NCI-H82 treated with DMSO at 0.1 percent for 48 hours (cell line): ENCODE measurements around the gene RPS14.

Experiments used
- DNase-seq: peaks from one replicate; lab custom pipeline; 2025; ENCODE audit not compliant: unreplicated experiment; lab: John Stamatoyannopoulos, UW

The RPS14 gene

DNA sequence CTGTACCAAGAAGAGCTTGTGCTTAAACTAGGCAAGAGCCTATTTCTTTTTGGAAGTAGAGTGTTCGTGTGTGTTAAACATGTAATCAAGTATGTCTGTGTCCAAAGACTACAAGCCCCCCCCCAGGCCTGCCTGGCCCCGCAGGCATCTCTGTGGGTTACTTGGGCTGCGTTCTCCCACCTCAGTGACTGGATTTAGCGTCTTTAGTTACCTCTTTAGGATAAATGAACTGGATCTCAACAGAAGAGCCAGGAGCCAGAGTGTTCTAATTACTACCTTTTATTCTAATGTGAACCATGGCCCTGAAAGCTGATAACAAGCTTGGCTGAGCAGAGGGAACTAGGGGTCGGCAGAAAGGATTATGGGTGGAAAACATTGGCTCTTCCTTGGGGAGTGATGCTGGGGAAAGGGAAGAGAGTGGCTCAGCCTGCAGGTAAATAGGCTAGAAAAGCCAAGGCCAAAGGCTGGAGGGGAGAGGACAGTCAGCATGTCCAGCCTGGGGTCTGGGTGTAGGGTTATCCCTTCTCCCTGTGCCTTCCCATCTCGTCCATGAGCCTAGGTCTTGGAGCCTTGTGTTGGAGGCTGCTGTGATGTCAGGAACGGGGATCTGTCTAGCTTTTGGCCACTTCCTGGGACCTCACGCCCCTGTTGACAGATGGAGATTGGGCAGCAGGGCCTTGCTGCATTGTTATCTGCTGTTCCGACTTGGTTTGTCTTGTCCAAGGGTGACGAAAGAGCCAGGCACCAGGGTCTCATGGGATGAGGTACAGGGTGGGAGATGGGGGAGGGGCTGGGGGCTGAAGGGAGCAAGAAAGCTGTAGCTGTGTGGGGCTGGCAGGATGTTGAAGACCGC is 47.9 kb downstream of the RPS14 start:
- no peak for DNase-seq

DNA sequence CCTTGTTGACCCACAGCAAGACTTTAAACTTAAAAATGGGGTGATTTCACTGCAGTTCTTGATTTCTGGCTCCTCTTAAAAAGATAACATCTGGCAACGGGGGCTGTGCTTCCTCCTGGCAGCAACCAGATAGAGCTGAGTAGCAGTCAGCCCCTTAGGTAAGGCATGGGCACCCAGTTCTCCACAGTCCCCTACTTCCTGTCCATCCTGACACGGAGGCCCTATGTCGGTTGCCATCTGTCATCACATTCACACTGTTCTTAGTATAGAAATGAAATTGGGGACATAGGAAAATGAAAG is 48.5 kb downstream of the RPS14 start:
- no peak for DNase-seq

DNA sequence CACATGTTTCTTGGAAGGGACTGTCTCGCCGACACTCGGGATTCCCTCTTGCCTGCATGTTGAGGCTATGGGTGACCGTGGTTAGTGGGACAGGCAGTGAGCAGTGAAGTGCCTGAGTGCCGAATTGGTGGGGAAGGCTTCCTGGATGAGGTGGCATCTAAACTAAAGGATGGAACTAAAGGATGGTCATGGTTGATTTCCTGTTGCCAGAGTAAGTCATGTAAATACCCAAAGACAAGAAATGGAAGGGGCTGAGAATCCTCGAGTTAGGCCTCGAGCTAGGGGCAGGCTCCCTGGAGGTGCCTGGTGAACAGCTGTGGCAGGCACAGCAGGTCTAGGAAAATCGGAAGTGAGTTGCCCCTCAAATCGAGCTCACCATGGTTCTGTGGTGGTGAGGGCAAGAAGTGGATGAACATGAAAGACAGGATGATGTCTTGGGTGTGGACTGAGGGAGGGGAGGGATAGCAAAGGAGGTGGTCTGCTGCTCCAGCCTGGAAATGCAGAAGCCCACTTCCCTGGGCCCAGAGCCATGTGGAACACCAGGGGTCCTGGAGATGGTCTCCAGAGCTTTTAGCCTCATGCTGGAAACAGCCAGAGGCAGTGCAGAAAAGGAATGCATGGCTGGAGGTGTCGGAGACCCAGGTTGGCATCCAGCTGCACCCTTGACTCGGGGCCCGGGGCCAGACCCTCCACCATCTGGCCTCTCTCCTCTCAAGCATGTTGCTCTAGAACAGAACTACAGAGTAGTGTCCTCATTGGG is 49.0 kb downstream of the RPS14 start:
- no peak for DNase-seq

DNA sequence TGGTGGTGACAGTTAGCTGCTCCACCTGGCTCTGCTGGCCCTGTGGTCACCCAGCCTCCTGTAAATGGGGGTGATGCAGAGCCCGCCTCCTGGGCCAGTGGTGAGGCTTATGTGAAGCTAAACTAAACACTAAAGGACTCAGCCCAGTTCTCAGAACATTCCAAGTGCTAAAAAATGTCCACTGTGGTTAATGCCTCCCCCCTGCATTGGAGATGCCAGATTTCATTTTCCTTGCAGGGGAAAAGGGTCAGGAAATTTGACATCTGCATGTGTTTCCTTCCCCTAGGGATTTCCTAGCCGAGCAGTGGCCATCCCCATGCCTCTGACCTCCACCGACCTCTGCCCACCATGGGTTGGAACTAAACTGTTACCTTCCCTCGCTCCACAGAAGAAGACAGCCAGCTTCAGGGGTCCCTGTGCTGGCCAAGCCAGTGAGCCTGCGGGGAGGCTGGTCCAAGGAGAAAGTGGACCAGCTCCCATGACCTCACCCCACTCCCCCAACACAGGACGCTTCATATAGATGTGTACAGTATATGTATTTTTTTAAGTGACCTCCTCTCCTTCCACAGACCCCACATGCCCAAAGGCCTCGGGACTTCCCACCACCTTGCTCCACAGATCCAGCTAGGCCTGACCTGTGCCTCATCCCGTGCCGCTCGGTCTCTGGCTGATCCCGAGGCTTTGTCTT is 49.9 kb downstream of the RPS14 start:
- no peak for DNase-seq

DNA sequence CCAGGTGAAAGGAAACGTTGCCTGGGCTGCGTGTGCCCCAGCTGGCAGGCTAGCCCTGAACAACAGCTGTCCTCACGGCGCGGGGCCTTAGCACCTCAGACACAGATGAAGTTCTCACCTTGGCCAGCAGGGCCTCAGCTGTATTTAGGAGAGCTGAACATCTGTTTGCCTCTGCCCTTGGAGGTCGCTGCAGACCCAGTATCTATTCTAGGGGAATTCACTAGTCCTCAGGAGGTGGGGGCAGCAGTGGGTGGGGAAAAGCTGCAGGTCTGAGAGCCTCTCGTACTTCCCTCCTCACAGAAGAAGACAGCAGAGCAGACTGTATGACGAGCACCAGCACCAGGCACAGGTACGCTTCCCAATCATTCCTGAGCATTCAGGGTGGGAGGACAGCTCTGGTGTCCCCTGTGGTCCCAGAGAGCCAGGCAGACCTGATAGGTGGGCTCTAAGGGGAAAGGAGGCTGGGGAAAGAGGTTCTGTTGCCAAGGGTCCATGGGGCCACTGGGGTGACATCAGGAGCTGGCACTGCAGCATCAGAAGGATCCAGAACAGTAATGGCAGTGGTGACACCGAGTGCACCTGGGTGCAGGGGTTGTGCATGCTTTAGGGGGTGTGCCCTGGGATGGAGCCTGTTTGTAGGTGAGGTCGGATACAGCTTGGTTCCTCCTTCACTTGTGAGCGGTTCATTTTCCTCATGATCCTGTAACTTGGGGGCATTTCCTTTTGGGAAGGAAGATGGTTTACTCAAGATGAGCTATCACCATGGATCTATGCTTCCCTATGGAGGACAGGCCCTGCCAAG is 50.6 kb downstream of the RPS14 start:
- DNase-seq = no peak

DNA sequence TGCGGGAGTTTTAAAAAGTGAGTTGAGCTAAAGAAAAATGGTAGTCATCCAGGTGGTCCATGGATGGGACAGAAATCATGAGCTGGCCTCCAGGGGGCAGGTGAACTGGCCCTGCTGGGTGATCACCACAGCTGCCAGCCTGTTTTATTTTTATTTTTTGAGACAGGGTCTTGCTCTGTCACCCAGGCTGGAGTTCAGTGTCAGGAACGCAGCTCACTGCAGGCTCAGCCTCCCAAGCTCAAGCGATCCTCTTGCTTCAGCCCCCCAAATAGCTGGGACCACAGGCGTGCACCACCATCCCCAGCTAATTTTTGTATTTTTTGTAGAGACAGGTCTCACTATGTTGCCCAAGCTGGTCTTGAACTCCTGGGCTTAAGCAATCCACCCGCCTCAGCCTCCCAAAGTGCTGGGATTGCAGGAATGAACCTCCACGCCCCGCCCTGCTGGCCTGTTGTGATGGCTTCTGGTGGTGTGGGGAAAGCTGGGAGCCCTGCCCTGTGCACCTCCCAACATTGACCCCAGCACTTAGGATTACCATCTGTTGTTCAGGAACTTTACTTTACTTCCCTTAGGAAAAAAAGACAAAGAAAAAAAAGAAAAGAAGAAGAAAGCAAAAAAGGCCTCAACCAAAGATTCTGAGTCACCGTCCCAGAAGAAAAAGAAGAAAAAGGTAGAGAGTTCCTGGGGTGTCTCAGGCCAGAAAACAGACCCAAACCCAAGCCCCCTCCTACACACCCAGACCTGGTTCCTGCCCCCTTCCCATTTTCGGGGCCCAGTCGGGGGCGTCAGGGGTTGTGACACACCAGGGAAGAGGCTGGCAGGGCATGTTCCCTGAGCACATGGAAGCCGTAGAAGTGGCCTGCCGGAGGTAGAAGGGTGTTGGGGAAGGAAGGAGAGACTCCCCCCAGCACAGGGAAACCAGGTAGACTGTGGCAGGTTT is 51.5 kb downstream of the RPS14 start:
- DNase-seq = no peak

DNA sequence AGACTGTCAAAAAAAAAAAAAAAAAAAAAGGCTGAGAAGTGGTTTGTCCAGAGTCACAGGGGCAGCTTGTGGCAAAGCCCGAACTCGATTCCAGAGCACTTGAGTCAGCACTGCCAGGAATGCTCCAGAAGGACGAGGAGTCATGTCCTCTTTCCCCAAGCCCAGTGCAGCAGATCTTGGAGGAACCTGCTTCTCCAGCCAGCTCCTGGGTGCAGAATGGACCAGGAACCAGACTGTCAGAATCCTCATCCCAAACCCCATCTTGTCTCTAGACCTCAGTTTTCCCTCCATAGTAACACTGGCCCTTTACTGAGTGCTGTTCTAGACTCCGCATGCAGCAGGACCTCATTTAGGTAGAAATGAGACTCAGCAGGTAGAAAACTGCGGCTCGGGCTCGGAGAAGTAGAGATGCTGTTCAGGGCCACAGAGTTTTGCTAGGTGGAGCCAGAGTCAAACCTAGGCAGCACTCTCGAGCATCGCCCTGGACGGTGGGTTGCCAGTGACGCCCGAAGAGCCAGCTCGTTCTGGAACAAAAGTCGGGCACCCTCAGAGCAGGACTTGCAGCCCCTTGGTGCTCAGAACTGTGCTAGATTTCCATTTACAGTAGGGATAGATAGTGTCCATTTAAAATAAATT is 52.3 kb downstream of the RPS14 start:
- DNase-seq = no peak

DNA sequence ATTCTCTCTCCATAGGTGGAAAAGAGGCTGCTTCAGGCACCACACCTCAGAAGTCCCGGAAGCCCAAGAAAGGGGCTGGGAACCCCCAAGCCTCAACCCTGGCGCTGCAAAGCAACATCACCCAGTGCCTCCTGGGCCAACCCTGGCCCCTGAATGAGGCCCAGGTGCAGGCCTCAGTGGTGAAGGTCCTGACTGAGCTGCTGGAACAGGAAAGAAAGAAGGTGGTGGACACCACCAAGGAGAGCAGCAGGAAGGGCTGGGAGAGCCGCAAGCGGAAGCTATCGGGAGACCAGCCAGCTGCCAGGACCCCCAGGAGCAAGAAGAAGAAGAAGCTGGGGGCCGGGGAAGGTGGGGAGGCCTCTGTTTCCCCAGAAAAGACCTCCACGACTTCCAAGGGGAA is 53.3 kb downstream of the RPS14 start:
- DNase-seq = no peak

DNA sequence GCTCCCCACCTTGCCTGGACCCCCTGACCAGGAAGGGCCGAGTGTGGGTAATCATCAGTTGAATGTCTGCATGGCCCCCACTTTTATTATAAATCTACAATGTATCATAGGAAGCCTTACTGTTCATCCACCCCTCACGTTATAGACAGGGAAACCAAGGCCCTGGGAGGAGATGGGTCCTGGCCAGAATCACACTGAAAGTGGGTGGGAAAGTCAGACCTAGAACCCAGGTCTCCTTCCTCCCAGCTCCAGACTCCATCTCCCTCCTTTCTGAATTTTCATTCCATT is 53.9 kb downstream of the RPS14 start:
- DNase-seq = no peak

DNA sequence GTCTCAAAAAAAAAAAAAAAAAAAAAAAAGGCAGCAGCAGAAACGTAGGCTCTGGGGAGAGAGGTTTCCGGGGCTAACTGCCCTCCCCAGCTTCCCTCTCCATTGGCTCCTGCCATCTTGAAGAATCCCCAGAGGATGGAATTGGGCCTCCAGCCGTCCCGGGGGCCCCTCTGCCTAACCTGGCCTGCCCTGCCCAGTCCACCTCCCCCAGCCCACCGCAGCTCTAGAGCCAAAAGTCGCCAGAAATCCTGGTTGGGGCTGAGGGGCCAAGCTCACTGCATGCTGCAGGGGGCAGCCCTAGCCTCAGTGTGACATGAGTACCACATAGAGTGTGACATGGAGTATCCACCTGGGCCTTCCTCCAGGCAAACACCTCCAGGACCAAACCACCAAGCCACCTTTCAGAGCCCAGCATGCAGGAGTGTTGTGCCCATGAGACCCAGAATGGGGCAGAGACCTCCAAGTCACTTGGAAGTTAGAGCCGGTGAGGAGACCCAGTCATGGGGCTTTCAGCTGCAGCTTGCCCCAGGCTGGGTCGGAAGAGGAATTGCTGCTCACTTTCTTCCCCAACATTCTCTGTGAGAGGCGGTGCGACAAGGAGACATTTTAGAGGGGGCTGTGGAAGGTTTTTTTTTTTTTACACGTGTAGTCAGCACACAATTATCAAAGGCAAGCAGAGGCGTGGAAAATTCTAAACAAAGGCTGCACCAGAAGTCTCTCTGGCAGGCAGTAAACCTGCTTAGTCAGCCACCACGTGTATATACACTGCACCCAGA is 54.4 kb downstream of the RPS14 start:
- no peak for DNase-seq

DNA sequence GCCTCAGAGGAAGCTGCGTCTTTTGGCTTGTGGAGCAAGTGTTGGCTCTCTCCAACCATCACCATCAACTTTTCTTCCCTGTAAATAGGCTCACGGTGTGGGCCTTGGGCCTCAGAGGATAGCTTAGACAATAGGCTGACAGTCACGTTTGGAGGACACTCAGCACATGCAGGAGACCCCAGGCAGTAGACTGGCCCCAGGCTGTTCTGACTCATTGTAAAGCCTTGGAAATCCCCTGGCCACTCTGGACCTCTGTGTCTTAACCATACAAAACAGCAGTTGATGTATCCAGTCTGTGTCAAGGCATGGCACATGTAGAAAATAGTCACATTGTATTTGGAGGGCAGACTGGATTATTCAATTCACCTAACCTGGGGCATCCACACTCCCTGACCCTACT is 55.4 kb downstream of the RPS14 start:
- no peak for DNase-seq

DNA sequence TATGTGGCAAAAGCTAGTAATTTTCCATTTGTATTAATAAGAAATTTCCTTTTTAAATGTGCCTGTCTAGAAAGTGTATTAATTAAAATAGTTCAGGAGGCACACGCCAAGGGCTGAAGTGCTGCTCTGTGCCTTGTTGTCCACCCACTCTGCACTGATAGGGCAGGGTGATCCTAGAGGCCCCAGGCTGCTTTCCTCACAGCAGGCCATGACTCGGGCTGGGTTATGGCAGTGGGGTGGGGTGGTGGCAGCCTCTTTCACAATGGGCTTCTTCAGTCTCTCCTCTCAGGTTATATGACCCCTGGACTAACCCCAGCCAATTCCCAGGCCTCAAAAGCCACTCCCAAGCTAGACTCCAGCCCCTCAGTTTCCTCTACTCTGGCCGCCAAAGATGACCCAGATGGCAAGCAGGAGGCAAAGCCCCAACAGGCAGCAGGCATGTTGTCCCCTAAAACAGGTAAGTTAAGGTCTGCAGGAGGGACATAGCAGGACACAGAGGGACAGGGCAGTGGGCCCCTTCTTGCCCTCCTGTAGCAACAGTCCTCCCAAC is 56.4 kb downstream of the RPS14 start:
- DNase-seq = no peak

DNA sequence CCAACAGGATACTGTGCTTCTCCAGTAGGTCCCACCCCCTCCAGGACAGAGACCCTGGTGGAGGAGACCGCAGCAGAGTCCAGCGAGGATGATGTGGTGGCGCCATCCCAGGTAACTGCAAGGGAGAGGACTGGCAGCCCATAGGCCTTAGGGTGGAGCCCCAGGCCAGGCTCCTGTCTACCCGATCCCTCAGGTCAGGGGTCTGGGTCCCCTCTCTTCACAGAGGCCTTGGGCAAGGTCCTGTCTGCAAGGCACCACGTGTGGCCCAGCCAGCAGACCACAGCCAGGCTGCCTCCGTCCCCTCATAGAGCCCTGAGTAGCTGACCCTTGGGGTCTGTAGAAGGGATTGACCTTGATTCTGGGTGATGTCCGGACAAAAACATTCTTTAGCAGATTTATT is 56.9 kb downstream of the RPS14 start:
- DNase-seq = no peak
